HepG2 (cell line): ENCODE results near the gene TMEM214. TPM values are rescaled to one million over a fixed set of nuclear protein-coding genes. Genes with fewer than 3 reads are reported as not detected.
A peak's percentile ranks its signal among the peaks of the same experiment; 100 is the strongest.

Experiments used
- ARID3A ChIP-seq: IDR thresholded peaks from 2 replicates; pipeline ENCODE4 v1.6.1; 2012; ENCODE audit warnings: low read depth, low read length, improper control_type of control experiment
- ARNT2 ChIP-seq: sonication (generic); formaldehyde crosslinking; IDR thresholded peaks from 2 replicates; pipeline ENCODE4 v1.8.0; 2022; ENCODE audit warnings: mild to moderate bottlenecking, low read depth, missing genetic modification reagents, moderate library complexity
- HDAC2 ChIP-seq: sonication (generic); formaldehyde crosslinking; IDR thresholded peaks from 2 replicates; pipeline ENCODE4 v1.4.0; 2020; ENCODE audit warnings: missing genetic modification reagents
- JUN ChIP-seq: sonication (generic); formaldehyde crosslinking; IDR thresholded peaks from 2 replicates; pipeline ENCODE4 v1.4.0; 2020; ENCODE audit warnings: mild to moderate bottlenecking, missing genetic modification reagents
- KMT2A ChIP-seq: sonication (generic); formaldehyde crosslinking; IDR thresholded peaks from 2 replicates; pipeline ENCODE4 v1.4.0; 2020; ENCODE audit warnings: missing genetic modification reagents
- MIER3 ChIP-seq: IDR thresholded peaks from 2 replicates; pipeline ENCODE4 v1.6.1; 2016; ENCODE audit warnings: missing compliant biosample characterization, borderline replicate concordance
- PHB2 ChIP-seq: fragments of 450-650 bp; IDR thresholded peaks from 2 replicates; pipeline ENCODE4 v1.6.1; 2018; ENCODE audit not compliant: partially characterized antibody
- PHF8 ChIP-seq: sonication (generic); formaldehyde crosslinking; IDR thresholded peaks from 2 replicates; pipeline ENCODE4 v1.5.0; 2020; ENCODE audit warnings: missing genetic modification reagents
- POGK ChIP-seq: sonication (generic); formaldehyde crosslinking; conservative IDR thresholded peaks from 2 replicates; pipeline ENCODE4 v1.8.0; 2022; ENCODE audit warnings: mild to moderate bottlenecking, moderate library complexity, missing genetic modification reagents
- SP4 ChIP-seq: sonication (generic); formaldehyde crosslinking; IDR thresholded peaks from 2 replicates; pipeline ENCODE4 v1.8.1; 2023; ENCODE audit warnings: mild to moderate bottlenecking, missing genetic modification reagents
- SP5 ChIP-seq: IDR thresholded peaks from 2 replicates; pipeline ENCODE4 v1.6.1; 2016; ENCODE audit warnings: low read depth, borderline replicate concordance
- SRF ChIP-seq: IDR thresholded peaks from 2 replicates; pipeline ENCODE4 v1.6.1; 2011; ENCODE audit warnings: mild to moderate bottlenecking, low read depth, low read length, moderate library complexity
- ZFYVE20 ChIP-seq: sonication (generic); formaldehyde crosslinking; IDR thresholded peaks from 2 replicates; pipeline ENCODE4 v1.8.0; 2023; ENCODE audit warnings: low read depth, mild to moderate bottlenecking, moderate library complexity, missing genetic modification reagents, borderline replicate concordance
- ZNF101 ChIP-seq: sonication (generic); formaldehyde crosslinking; IDR thresholded peaks from 2 replicates; pipeline ENCODE4 v1.4.0; 2020; ENCODE audit warnings: mild to moderate bottlenecking, low read depth, missing genetic modification reagents, borderline replicate concordance
- ZNF446 ChIP-seq: sonication (generic); formaldehyde crosslinking; IDR thresholded peaks from 2 replicates; pipeline ENCODE4 v1.5.0; 2020; ENCODE audit warnings: mild to moderate bottlenecking, missing genetic modification reagents
- ZNF639 ChIP-seq: conservative IDR thresholded peaks from 2 replicates; pipeline ENCODE4 v1.6.1; 2018; ENCODE audit warnings: missing genetic modification reagents
- ZNF775 ChIP-seq: sonication (generic); formaldehyde crosslinking; IDR thresholded peaks from 2 replicates; pipeline ENCODE4 v1.4.0; 2020; ENCODE audit warnings: missing genetic modification reagents, mild to moderate bottlenecking, moderate library complexity, borderline replicate concordance
- polyA plus RNA-seq, 8 experiments: library from polyadenylated mRNA; depleted of rRNA in 3 of 8; stranded (reverse) in 7 of 8; unstranded in 1 of 8; fragments of >200 nt; fragmentation: Illumina TruSeq in 4 of 8; extraction: Trizol in 4 of 8; gene quantifications; 2 replicates each; pipeline versions ENCODE4 v1.2.1 to v1.2.3, GENCODE V29; 2011 to 2016; ENCODE audit warnings: low read depth in 4 of 8, missing spikeins in 1 of 8, mixed read lengths in 1 of 8; ENCODE audit not compliant: insufficient read depth in 1 of 8
- total RNA-seq, 5 experiments: library from RNA; depleted of rRNA; stranded (reverse); fragments of >200 nt; fragmentation: Illumina TruSeq; extraction: Trizol; gene quantifications; 2 replicates each; pipeline ENCODE4 v1.2.3, GENCODE V29; 2016; ENCODE audit warnings: low read depth in 1 of 5
- TF ChIP-seq, protein P1 (sequence below): IDR thresholded peaks from 2 replicates; pipeline ENCODE4 v1.6.1; 2016; ENCODE audit warnings: low read depth, missing genetic modification reagents, missing compliant biosample characterization

The TMEM214 gene
- total and polyA plus RNA-seq, 2 of the 13 experiments (the other 11 are each of a cell fraction or from before 2014, with no cell fraction given): 58.3 to 132 TPM

DNA sequence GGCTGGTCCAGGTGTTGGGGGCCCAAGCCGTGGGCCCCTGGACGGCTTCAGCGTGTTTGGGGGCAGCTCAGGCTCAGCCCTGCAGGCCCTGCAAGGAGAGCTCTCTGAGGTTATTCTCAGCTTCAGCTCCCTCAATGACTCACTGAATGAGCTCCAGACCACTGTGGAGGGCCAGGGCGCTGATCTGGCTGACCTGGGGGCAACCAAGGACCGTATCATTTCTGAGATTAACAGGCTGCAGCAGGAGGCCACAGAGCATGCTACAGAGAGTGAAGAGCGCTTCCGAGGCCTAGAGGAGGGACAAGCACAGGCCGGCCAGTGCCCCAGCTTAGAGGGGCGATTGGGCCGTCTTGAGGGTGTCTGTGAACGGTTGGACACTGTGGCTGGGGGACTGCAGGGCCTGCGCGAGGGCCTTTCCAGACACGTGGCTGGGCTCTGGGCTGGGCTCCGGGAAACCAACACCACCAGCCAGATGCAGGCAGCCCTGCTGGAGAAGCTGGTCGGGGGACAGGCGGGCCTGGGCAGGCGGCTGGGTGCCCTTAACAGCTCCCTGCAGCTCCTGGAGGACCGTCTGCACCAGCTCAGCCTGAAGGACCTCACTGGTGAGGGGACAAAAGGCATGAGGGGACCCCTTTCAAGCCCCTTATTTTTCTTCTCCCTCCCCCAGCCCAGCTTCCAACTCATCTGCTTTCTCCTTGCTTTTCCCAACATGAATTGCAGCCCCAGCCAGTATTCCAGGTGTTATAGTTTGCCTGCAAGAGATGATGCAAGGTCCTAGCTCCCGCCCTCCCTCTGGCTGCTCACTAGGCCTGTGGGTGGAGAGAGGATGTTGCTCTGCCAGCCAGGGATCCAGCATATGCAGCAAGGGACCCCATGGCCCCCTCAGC is 50.9 kb downstream of the TMEM214 start (continued):
- TF ChIP-seq ZFYVE20 (CRISPR knock-in tag) (0 out of 2 replicates have a peak, but pooled peaks have one; percentile 40), KMT2A (CRISPR knock-in tag) (no peak), POGK (no peak), JUN (CRISPR knock-in tag) (no peak), SP4 (CRISPR knock-in tag) (no peak), MIER3 (CRISPR knock-in tag) (no peak), SRF (no peak), ZNF446 (no peak), HDAC2 (CRISPR knock-in tag) (peak; percentile 18; the same call in 1 of the 2 replicates), ARID3A (no peak), ZNF775 (CRISPR knock-in tag) (no peak), PHB2 (no peak), PHF8 (CRISPR knock-in tag) (no peak), SP5 (peak; percentile 17; the same call in 1 of the 2 replicates), ZNF639 (CRISPR knock-in tag) (no peak), ZNF101 (no peak), ARNT2 (CRISPR knock-in tag) (0 out of 2 replicates have a peak, but pooled peaks have one; percentile 33)
- TF ChIP-seq, protein P1, sequence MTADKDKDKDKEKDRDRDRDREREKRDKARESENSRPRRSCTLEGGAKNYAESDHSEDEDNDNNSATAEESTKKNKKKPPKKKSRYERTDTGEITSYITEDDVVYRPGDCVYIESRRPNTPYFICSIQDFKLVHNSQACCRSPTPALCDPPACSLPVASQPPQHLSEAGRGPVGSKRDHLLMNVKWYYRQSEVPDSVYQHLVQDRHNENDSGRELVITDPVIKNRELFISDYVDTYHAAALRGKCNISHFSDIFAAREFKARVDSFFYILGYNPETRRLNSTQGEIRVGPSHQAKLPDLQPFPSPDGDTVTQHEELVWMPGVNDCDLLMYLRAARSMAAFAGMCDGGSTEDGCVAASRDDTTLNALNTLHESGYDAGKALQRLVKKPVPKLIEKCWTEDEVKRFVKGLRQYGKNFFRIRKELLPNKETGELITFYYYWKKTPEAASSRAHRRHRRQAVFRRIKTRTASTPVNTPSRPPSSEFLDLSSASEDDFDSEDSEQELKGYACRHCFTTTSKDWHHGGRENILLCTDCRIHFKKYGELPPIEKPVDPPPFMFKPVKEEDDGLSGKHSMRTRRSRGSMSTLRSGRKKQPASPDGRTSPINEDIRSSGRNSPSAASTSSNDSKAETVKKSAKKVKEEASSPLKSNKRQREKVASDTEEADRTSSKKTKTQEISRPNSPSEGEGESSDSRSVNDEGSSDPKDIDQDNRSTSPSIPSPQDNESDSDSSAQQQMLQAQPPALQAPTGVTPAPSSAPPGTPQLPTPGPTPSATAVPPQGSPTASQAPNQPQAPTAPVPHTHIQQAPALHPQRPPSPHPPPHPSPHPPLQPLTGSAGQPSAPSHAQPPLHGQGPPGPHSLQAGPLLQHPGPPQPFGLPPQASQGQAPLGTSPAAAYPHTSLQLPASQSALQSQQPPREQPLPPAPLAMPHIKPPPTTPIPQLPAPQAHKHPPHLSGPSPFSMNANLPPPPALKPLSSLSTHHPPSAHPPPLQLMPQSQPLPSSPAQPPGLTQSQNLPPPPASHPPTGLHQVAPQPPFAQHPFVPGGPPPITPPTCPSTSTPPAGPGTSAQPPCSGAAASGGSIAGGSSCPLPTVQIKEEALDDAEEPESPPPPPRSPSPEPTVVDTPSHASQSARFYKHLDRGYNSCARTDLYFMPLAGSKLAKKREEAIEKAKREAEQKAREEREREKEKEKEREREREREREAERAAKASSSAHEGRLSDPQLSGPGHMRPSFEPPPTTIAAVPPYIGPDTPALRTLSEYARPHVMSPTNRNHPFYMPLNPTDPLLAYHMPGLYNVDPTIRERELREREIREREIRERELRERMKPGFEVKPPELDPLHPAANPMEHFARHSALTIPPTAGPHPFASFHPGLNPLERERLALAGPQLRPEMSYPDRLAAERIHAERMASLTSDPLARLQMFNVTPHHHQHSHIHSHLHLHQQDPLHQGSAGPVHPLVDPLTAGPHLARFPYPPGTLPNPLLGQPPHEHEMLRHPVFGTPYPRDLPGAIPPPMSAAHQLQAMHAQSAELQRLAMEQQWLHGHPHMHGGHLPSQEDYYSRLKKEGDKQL: no peak
